NB4 (cell line): ENCODE data around the gene RAB11FIP2.

Experiments
- CTCF ChIP-seq: IDR thresholded peaks from one replicate; pipeline ENCODE4 v1.5.1; 2012; ENCODE audit warnings: low read depth, low read length
- MAX ChIP-seq: IDR thresholded peaks from 2 replicates; pipeline ENCODE4 v1.6.1; 2011; ENCODE audit warnings: low read depth, low read length
- MYC ChIP-seq: IDR thresholded peaks from 2 replicates; pipeline ENCODE4 v1.6.1; 2011; ENCODE audit warnings: low read depth, low read length
- POLR2A ChIP-seq: IDR thresholded peaks from 2 replicates; pipeline ENCODE4 v1.6.1; 2011; ENCODE audit warnings: mild to moderate bottlenecking; ENCODE audit not compliant: insufficient read length; ENCODE audit errors: extremely low read depth

GRCh38 chr10:118076705-118077104 lies 30.0 kb upstream of the RAB11FIP2 start:
- TF ChIP-seq CTCF = no peak
- no peak for TF ChIP-seq POLR2A
- no peak for TF ChIP-seq MAX
- TF ChIP-seq MYC = no peak
